Measurements from ENCODE around the gene HOXB9.

HOXB9 gene

GRCh38 chr17:48610282-48611211, 15.6 kb downstream of the HOXB9 start, which contains the start of gene HOXB7:
Gene HOXB7, minus strand, starts transcription at chr17:48611017. Its CDS starts 99 bp downstream, at chr17:48610918.
- no peak for DNase-seq (ENCODE audit: low read depth)

- DNase-seq (ENCODE audit: low read depth) = no peak
These were observed 16.3 kb downstream of the HOXB9 start for GRCh38 chr17:48609759-48610281.

- no peak for DNase-seq (ENCODE audit: low read depth)
These were observed 17.1 kb downstream of the HOXB9 start for GRCh38 chr17:48609033-48609432.

DNA sequence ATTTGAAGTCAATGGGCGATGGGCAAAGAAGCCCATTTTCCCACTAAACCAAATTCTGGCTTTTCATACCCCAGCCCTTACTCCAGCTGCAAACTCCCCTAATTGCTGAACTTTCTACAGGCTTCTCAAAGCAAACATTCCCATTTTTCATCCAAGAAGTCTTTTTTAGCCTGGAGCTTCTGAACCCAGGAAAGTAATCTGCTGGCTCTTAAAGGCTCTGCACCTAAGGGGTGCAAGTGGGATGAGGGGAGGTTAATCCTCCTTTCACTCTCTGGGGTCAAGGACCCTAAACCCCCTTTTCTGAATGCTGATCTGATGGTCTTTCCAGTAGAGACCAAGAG, 17.7 kb downstream of the HOXB9 start:
- DNase-seq (ENCODE audit: low read depth) = no peak

DNA sequence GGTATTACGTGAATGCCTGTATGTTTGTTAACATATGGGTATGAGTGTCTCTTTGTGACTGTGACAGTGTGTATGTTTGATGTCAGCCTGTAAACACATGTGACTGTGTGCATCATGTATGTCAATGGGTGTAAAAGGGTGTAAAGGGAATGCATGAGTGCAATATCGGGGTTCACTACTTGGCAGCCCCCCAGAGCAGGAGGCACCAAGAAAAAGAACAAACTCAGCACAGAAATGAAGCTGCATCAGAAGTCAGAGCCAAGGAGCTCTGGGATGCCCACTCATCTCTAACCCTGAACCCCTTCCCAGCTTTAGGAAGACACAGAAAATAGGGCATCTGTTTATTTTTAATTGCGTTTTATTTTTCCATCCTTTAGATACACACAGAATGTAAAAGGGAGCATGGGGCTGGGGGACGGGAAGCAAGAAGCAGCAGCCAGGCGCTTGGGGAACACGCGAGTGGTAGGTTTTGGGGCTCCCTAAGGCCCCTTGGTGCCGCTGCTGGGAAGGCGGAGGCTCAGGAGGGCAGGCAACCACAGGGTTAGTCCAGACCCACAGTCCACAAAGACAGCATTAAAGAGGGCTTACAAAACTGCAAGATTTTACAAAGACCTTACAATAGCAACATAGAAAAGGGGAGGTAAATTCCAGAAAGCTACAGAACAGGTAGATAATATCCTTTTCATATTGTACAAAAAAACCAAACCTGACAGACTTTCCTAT, 19.1 kb downstream of the HOXB9 start:
- no peak for DNase-seq (ENCODE audit: low read depth)

DNA sequence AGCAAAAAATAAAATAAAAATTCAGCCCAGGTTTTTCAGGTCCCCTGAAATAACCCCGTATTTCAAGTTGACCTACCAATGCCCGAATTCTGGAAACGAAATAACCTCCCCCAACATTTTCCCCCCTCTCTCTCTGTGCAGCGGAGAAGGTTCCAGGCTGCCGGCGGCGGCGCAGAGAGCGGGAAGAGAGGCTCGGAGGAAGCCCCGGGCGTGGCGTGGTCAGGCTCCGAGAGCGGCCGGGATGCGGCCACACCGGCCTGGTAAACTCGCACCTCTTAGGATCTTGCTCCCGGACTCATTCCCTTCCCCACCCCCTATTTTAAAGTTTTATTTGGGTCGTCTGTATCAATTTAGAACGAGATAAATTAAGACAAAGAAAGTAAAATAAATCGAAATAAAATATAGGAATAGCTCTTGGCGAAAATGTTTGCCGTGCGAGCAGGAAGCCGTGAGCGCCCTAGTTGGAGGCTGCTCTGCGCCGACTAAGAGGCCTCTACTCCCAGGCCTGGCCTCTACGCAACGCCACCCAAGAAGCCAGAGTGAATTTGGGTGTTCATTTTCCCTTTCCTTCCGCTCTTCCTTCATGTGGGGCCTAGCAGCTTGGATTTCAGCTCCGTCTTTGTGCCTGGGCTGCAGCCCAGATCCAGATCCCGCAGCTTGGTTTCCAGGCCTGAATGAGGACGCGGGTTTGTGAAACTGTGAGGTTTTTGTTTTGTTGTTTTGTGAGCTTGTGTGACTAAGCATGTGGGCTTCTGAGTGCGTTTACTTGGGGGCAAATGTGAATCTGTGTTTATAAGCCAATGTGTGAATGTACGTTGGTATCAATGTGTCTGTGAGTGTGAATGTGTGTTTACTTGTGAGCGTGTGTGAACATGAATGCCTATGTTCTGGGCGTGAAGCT, 19.9 kb downstream of the HOXB9 start:
- DNase-seq (ENCODE audit: low read depth) = no peak

GRCh38 chr17:48605409-48605919, 20.7 kb downstream of the HOXB9 start:
- no peak for DNase-seq (ENCODE audit: low read depth)

- DNase-seq (ENCODE audit: low read depth) = no peak
These were observed 21.3 kb downstream of the HOXB9 start, which contains the start of gene HOXB6 for GRCh38 chr17:48604770-48605329. Gene HOXB6, minus strand, starts transcription at chr17:48604986. Its CDS starts 6,836 bp downstream, at chr17:48598150.

- no peak for DNase-seq (ENCODE audit: low read depth)
These were observed 22.0 kb downstream of the HOXB9 start for GRCh38 chr17:48603959-48604769.

DNA sequence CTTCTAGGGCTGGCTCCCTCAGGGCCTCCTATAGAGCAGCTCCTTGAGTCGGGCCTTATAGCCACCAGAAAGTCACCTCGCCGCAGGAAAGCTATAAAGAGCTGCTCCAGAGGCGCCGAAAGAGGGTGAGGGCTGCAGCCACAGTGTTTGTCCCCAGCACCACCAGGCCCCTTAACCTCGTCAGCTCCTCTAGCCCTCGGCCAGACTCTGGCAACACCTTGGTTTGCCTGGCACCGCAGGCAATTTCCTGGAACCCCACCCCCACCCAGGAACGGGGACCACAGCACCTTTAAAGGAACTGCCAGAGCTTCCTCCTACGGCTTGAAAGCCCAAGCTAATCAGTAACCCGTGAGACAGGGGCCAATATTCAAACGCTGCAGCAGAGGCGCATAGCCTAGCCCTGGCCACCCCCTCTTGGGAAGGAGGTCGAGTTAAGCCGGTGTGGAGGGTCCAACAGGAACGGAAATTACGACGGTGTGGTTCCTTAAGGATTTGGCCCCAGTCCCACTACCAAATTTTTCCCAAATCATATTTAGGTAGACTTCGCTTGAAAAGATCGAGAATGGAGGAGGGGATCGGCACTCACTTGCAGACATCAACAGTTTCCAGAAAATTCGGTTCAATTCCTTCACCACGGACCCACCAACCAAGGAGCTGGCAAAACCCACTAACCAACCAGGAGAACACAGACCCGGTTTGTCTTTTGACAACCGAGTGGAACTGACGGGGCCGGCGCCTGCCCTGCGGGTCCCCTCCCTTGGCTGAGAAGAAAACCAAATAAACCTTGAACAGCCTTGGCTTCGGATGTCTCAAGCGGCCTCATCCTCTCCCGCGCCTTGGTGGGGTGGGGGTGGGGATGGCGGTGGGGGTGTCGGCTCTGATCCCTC, 24.4 kb downstream of the HOXB9 start:
- DNase-seq (ENCODE audit: low read depth) = no peak

- DNase-seq (ENCODE audit: low read depth) = no peak
These were observed 25.0 kb downstream of the HOXB9 start for GRCh38 chr17:48601207-48601538.

- no peak for DNase-seq (ENCODE audit: low read depth)
These were observed 25.7 kb downstream of the HOXB9 start for GRCh38 chr17:48600244-48601098.

DNA sequence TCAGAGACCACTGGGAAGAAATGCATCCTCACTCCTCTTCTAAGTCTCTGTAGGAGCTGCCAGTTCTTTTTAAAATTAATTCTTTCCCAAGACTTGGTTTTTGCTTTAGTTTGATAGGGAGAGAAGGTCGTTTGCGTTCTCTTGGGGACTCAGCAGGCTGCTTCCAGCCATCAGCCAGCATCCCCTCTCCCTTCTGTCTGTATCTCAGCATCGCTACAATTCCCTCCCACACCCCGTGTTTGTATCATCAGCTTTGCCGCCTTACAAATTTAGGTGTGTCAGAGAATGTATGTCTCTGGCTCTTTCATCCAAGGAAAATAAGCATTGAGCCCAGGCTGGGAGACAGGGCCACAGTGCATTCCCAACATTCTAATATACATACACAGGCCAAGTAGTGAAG, 26.8 kb downstream of the HOXB9 start:
- no peak for DNase-seq (ENCODE audit: low read depth)

DNA sequence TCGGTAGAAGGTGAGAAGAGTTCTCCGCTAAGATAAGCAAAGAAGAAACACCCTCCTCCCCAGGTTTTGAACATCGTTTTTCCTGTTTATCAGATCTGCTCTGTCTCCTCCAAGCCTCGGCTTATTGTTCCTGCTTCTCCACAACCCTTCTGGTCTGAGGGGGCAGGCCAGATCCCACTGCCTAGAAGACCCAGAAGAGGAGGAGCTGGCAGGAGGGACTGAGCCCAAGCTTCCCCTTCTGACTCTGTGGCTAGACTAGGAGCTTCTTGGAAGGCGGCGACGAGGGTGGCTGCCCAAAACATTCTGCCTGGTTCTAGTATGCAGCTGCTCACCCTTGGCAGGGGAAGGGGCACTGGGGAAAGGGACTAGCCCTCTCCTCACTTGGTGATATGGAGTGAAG, 27.4 kb downstream of the HOXB9 start:
- DNase-seq (ENCODE audit: low read depth) = no peak

DNA sequence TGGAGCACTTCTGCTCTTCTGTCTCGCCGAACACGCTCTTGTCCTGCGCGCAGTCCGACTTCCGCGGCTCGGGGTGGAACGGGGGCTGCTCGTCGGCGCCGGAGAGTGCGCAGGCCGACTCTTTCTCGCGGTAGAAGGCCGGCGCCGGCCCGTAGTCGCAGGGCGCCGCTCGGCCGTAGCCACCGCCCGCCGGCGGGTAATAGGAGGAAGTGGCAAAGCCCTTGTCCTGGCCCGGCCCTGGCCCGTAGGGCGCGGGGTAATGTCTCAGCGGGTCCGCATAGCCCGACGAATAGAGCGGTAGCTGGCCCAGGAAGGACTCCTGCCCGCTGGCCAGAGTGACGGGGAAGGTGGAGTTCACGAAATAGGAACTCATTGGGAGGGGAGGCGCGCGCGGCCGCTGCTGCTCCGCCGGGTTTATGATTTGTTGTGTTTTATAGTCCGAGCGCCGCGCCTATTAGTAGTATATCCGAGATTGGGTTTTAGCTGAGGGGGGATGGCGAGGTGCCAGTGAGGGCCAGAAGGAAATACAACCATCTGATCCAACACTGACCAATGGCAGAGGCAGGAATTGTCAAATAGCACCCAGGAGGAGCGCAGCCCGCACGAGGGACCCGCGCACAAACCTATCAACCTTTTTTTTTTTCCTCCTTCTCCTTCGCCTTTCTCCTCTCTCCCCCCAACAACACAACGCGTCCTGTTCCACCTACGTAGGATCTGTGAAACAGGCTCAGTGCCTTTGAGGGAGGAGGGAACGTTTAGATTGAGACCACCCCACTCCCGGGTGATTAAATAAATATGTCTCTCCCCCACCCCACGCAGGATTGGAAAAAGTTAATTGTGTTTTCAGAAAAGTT, 28.2 kb downstream of the HOXB9 start:
- DNase-seq (ENCODE audit: low read depth) = no peak

DNA sequence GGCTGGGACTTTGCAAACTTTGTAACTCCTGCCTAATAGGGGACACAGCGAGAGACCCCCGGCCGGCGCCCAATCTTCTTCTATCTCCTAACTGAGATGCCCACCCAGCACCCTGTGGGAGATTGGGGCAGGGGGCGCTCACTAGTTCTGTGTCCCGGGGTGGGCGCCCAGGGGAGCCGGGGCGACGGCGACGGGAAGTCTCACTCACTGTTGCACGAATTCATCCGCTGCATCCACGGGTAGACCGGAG, 28.7 kb downstream of the HOXB9 start:
- DNase-seq (ENCODE audit: low read depth) = no peak

- no peak for DNase-seq (ENCODE audit: low read depth)
These were observed 29.2 kb downstream of the HOXB9 start for GRCh38 chr17:48596735-48597527.

All from fibroblast of gingiva (primary cell).